GM12874 (cell line): ENCODE data around the gene ZNF429.

Experiments used
- TF ChIP-seq, protein P1 (sequence below): IDR thresholded peaks from 2 replicates; pipeline ENCODE4 v1.5.1; 2011; ENCODE audit warnings: low read depth, mild to moderate bottlenecking, control low read depth, low read length, moderate library complexity; ENCODE audit not compliant: insufficient read depth

The ZNF429 gene

DNA sequence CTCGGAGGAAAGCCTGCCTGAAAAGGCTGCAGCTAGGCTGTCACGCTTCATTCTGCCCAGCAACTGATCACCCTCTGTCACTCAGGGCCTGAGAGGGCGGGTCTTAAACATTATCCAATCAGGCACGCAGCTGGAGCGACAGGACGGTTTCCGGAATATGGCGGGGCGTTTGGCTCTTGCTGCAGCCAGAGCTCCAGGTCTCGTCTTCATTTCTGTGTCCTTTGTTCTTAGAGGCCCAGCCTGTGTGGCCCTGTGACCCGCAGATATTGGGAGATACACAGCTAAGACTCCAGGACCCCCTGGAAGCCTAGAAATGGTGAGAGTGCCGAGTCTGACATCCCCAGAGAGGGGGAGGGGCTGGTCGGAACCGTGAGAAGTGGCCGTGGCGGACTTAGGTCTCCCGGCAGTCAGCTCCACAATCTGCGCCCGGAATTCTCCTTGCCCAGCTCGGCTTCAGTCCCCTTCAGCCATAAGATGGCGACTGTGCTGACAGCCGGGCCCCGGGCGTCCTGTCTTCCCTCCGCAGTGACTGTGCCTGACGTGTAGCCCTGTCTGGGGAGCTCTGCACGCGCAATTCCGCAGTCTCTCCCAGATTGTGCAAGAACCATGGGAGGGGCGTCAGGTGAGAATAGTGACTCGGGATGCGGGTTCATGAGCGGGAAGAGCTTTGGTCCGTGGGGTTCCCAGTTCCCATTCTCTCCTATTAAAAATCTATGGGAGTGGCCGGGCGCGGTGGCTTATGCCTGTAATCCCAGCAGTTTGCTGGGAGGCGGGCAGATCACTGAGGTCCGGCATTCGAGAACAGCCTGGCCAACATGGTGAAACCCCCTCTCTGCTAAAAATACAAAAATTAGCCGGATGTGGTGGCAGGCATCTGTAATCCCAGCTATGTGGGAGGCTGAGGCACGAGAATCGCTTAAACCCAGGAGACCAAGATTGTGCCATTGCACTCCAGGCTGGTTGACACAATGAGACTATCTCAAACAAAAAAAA is at the start of gene ZNF429:
Gene ZNF429 (plus strand): TSS at position 144 of the 993 bp plus-strand sequence. CDS start 170 bp downstream, at position 314.
- TF ChIP-seq, protein P1, sequence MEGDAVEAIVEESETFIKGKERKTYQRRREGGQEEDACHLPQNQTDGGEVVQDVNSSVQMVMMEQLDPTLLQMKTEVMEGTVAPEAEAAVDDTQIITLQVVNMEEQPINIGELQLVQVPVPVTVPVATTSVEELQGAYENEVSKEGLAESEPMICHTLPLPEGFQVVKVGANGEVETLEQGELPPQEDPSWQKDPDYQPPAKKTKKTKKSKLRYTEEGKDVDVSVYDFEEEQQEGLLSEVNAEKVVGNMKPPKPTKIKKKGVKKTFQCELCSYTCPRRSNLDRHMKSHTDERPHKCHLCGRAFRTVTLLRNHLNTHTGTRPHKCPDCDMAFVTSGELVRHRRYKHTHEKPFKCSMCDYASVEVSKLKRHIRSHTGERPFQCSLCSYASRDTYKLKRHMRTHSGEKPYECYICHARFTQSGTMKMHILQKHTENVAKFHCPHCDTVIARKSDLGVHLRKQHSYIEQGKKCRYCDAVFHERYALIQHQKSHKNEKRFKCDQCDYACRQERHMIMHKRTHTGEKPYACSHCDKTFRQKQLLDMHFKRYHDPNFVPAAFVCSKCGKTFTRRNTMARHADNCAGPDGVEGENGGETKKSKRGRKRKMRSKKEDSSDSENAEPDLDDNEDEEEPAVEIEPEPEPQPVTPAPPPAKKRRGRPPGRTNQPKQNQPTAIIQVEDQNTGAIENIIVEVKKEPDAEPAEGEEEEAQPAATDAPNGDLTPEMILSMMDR = no peak

DNA sequence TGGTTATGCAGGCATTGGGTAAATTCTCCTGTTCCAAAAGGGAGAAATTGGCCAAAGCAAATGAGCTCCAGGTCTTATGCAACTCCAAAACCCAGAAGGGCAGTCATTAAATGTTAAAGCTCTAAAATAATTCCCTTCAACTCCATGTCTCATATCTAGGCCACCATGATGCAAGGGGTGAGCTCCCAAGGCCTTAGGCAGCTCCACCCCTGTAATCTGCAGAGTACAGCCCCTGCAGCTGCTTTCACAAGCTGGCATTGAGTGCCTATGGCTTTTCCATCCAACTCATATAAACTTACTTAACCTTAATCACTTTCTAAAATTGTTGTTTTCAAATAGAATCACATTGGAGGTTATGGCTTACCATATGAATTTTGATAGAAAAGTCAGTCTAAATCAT is 44.7 kb upstream of the ZNF429 start:
- TF ChIP-seq, protein P1 = no peak

DNA sequence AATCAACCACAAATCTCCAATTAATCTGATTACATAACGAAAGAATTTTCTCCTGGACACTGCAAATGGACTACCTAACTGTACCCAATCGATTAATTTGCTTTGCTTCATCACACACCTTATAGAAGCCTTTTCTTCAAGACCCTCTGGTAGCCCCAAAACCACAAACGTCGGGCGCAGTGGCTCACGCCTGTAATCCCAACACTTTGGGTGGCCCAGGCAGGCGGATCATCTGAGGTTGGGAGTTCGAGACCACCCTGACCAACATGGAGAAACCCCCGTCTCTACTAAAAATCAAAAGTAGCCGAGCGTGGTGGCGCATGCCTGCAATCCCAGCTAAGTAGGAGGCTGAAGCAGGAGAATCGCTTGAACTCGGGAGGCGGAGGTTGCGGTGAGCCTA is 42.9 kb upstream of the ZNF429 start:
- TF ChIP-seq, protein P1 = no peak

DNA sequence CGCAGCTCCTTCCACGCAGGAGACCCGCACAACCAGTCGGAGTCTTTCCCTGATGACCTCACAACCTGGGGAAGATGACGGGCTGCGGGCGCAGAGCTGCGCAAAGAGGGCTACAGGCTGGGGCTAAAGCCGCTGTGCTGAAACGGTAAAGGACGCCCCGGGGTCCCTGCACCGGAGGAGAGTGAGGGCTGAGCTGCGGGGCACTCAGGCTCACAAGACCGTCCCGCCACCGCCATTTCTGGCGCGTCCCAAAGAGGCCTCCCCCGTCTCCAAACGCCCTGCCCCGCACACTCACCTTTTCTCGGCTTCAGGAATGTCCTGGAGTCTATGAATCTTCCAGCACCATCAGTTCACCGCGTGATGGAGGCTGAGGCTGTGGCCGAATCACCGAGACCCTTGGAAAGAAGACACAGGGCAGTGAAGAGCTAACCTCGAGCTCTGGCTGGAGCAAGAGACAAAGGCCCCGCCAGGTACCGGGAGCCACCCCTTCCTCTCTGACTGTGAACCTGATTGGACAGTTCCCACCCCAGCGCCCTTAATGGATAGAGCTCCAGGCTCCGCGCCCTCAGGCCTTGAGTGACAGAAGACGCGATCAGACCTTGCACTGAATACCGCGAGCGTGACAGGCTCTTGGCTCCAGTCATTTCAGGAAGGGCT is 41.8 kb upstream of the ZNF429 start:
- TF ChIP-seq, protein P1 = no peak

DNA sequence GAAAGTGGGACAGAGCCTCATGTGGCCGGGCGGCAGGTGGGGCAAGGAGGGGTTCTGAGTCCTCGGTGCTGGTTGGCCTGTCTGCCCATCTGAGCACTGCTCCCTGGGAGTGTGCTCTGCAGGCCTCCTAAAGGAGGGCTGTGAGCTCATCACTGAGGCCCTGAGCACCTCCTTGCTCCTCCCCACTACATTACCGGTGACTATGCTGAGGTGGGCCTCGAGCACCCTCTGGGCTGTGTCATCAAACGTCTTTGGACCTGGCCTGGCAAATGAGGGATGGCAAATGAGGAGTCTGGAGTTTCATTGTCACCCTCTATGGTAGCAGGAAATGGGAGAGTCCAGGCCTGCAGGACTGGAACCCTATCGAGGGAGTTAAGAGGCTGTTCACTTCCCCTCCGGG is 38.8 kb upstream of the ZNF429 start:
- TF ChIP-seq, protein P1 = no peak

DNA sequence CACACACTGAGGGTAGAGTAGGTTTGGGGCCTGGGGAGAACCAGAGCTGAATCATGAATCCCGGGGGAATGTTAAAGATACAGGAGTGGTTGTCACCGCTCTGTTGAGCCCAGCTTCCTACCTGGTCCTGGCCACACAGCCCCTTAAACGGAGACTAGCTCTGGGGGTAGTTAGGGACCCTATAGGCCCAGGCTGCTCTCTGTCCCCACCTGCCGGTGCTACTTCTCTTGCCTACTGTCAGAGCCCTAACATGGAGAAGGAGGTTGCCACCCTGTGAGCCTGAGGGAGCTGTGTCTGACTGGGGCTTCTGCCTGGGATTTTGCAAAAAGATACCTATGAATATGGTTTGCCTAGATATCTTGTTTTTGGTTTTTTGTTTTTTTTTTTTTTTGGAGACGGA is 36.6 kb upstream of the ZNF429 start:
- TF ChIP-seq, protein P1 = no peak

DNA sequence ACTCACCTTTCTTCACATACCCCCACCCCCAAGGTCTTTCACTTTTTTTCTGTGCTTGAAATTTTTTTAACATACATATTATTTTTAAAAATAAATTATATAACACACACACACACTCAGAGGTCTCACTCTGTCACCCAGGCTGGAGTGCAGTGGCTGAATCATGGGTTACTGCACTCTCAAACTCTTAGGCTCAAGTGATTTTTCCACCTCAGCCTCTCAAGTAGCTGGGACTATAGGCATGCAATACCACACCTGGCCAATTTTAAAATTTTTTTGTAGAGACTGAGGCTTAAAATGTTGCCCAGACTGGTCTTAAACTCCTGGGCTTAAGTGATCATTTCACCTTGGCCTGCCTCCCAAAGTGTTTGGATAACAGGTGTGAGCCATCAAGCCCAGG is 32.9 kb upstream of the ZNF429 start:
- TF ChIP-seq, protein P1 = no peak
